BLaER1 treated with 17β-estradiol and CSF1 and Interleukin-3, amounts not matched to agents 10 nM and 100 nM (cell line): ENCODE measurements around the gene ALG9.

Experiments used
- H3K27ac ChIP-seq, 11 experiments: shearing (Covaris generic); formaldehyde crosslinking; 2 replicates each; pipeline ENCODE4 v1.8.1; 2022
- H3K27me3 ChIP-seq, 11 experiments: shearing (Covaris generic); formaldehyde crosslinking; 2 replicates each; pipeline ENCODE4 v1.8.1; 2022
- H3K36me3 ChIP-seq, 11 experiments: shearing (Covaris generic); formaldehyde crosslinking; 2 replicates each; pipeline ENCODE4 v1.8.1; 2022
- H3K4me1 ChIP-seq, 10 experiments: shearing (Covaris generic); formaldehyde crosslinking; 2 replicates each; pipeline ENCODE4 v1.8.1; 2022
- H3K4me2 ChIP-seq, 11 experiments: shearing (Covaris generic); formaldehyde crosslinking; 2 replicates each; pipeline ENCODE4 v1.8.1; 2022
- H3K4me3 ChIP-seq, 10 experiments: shearing (Covaris generic); formaldehyde crosslinking; 2 replicates each; pipeline ENCODE4 v1.8.1; 2022
- H3K9ac ChIP-seq, 11 experiments: shearing (Covaris generic); formaldehyde crosslinking; 2 replicates each; pipeline ENCODE4 v1.8.1; 2022
- H3K9me3 ChIP-seq, 11 experiments: shearing (Covaris generic); formaldehyde crosslinking; replicated peaks in 1 of 11; 2 replicates each; pipeline ENCODE4 v1.8.1; 2022
- H4K20me1 ChIP-seq, 11 experiments: shearing (Covaris generic); formaldehyde crosslinking; 2 replicates each; pipeline ENCODE4 v1.8.1; 2022
- Cebpa-rat ChIP-seq, 11 experiments: shearing (Covaris generic); IDR thresholded peaks; 2 replicates each; pipeline ENCODE4 v1.8.1; 2022

The ALG9 gene

DNA sequence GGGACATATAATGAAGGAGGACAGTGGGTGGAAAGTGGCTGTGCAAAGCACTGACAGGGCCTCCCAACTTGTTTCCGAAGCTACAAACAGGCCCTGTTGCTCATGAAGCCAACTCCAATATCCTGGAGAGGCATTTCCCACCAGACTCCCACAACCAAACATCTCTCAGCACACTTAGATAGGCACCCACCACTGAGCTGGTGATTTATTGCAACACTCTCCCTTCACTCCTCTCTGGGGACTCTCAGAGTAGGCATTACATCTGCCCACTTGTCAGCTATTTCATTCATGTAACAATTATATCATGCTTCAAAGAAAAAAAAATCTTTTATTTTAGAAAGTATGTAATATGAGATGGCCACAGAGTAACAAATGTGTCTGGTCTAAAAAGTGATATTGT is 73.1 kb downstream of the ALG9 start:
- Histone ChIP-seq H3K27ac (no peak overlapping the region), H3K9ac (no peak overlapping the region), H4K20me1 (no peaks in the 10 kb centered on the region), H3K4me1 (peaks cover 8 to 30% (median 16%) of the 10 kb centered on the region in 10 experiments; a peak in 14 of 20 replicates), H3K4me3 (no peak overlapping the region), H3K9me3 (peaks cover 16 to 33% (median 21%) of the 10 kb centered on the region in 11 experiments), H3K27me3 (no peaks in the 10 kb centered on the region), H3K36me3 (peaks cover 48 to 87% (median 68%) of the 10 kb centered on the region in 11 experiments), H3K4me2 (peak overlapping the region in 3 of 11 experiments; percentile 13 to 33 (median 19); a peak in 6 of 22 replicates)
- TF ChIP-seq Cebpa-rat (IDR thresholded peaks at IDR 0.05) = 0 out of 22 replicates have a peak, but pooled peaks of 1 of the 11 experiments have one; percentile 14

DNA sequence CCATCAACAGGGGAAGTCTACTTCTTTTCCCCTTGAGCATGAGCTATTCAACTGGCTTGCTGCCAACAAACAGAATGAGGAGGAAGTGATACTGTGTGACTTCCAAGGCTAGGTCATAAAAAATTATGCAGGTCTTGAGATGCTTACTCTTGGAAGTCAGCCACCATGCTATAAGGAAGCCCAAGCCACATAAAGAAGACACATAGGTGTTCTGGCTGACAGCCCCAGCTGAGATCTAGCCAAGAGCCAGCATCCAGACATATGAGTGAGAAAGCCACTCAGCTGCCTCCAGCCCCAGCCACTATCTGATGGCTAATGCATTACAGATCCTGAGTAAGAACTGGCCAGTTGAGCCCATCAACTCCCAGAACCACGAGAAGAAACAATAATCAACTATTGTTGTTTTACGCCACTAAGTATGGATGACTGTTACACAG is 74.2 kb downstream of the ALG9 start:
- no peaks in the 10 kb centered on the region for H4K20me1 ChIP-seq
- TF ChIP-seq Cebpa-rat (IDR thresholded peaks at IDR 0.05) = no peak
- H3K9ac ChIP-seq = no peak overlapping the region
- peaks cover 38 to 76% (median 57%) of the 10 kb centered on the region in 11 experiments for H3K36me3 ChIP-seq
- H3K9me3 ChIP-seq = peaks cover 16 to 33% (median 21%) of the 10 kb centered on the region in 11 experiments
- H3K27me3 ChIP-seq = no peaks in the 10 kb centered on the region
- H3K4me1 ChIP-seq = peaks cover 8 to 31% (median 16%) of the 10 kb centered on the region in 10 experiments; a peak in 14 of 20 replicates
- no peak overlapping the region for H3K27ac ChIP-seq
- H3K4me3 ChIP-seq = no peak overlapping the region
- peak overlapping the region in 1 of 11 experiments; percentile 57; a peak in 2 of 22 replicates for H3K4me2 ChIP-seq

DNA sequence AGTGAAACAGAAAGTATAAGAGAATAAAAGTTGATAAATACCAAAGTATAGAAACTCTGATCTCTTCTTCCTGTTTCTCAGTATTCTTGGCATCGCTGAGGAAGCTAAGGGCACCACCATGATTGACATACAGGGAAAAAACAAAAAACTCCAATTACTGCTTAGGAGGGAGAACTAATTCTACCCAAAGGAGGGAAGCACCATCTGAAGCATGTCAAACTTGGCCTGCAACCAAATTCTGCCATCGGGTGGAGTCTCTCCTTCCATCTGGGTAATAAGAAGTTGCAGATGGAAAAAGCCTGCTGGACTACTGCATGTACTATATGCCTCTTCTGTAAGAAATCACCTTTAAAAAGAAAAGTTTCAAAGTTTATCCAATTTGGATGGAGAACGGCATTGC is 74.7 kb downstream of the ALG9 start:
- Histone ChIP-seq H3K9me3 (peaks cover 16 to 33% (median 21%) of the 10 kb centered on the region in 11 experiments), H3K4me1 (peaks cover 8 to 31% (median 16%) of the 10 kb centered on the region in 10 experiments; a peak in 14 of 20 replicates), H4K20me1 (no peaks in the 10 kb centered on the region), H3K4me3 (no peak overlapping the region), H3K27ac (peak overlapping the region in 4 of 11 experiments; percentile 1 to 53 (median 29); a peak in 5 of 22 replicates), H3K4me2 (peak overlapping the region in 5 of 11 experiments; percentile 7 to 82 (median 57); a peak in 10 of 22 replicates), H3K9ac (no peak overlapping the region), H3K27me3 (no peaks in the 10 kb centered on the region), H3K36me3 (peaks cover 35 to 75% (median 54%) of the 10 kb centered on the region in 11 experiments)
- no peak for TF ChIP-seq Cebpa-rat (IDR thresholded peaks at IDR 0.05)

DNA sequence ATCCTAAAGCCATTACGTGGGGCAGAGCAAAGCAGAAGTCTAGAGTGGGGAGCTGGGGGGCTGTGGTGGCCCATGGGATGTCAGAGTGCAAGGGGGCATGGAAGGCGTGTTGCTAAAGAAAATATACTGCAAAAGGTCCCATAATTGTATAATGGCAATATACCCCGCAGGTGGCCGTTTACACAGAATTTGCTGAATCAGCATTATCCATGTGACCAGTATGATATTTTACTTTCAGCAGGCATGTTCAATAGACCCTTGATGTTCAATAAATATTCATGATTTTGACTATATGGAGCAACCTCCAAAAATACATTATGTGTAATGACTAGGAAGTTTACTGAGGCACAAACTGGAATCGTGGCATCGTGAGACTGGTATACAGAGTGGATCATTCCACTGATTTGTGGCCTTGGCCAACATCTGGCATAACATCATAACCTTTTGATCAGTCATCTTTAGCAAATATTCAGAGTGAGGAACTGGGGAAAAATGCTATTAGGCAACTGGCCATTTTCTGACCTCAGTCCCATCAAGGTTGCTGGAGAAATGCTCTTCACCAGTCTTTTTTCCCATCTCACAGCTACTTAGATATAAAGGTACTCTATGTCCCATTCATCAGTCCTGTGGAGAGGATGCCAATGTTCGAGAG is 75.9 kb downstream of the ALG9 start:
- H3K4me3 ChIP-seq = no peak overlapping the region
- no peak for TF ChIP-seq Cebpa-rat (IDR thresholded peaks at IDR 0.05)
- no peak overlapping the region for H3K9ac ChIP-seq
- H3K36me3 ChIP-seq = peaks cover 26 to 65% (median 48%) of the 10 kb centered on the region in 11 experiments
- H3K4me1 ChIP-seq = peaks cover 8 to 31% (median 16%) of the 10 kb centered on the region in 10 experiments; a peak in 14 of 20 replicates
- peaks cover 16 to 33% (median 21%) of the 10 kb centered on the region in 11 experiments for H3K9me3 ChIP-seq
- H3K27me3 ChIP-seq = no peaks in the 10 kb centered on the region
- no peak overlapping the region for H3K27ac ChIP-seq
- peak overlapping the region in 3 of 11 experiments; percentile 57 to 82 (median 80); a peak in 4 of 22 replicates for H3K4me2 ChIP-seq
- no peaks in the 10 kb centered on the region for H4K20me1 ChIP-seq

DNA sequence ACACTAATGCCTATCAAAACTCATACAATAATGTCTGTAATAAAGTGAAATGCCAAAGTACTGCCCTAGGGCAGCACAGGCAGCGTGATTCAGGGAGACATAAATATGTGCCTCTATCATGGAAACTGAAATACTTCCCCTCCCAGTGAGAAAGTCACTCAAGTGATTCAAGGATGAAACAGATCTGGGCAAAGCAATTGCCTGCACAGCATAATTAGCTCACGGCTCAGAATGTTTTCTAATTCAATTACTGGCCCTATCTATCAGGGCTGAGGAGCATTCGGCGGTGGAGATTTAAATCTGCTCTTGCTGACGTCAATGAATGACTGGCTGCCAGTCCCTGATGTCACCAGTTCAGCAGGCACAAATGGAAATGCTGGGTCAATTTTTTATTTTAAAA is 77.5 kb downstream of the ALG9 start:
- H3K9me3 ChIP-seq = peaks cover 16 to 22% (median 19%) of the 10 kb centered on the region in 11 experiments
- H3K27me3 ChIP-seq = no peaks in the 10 kb centered on the region
- H4K20me1 ChIP-seq = no peaks in the 10 kb centered on the region
- no peak overlapping the region for H3K27ac ChIP-seq
- H3K9ac ChIP-seq = no peak overlapping the region
- H3K4me3 ChIP-seq = no peak overlapping the region
- TF ChIP-seq Cebpa-rat (IDR thresholded peaks at IDR 0.05) = no peak
- H3K4me2 ChIP-seq = peak overlapping the region in 7 of 11 experiments; percentile 0 to 16 (median 14); a peak in 4 of 22 replicates
- H3K4me1 ChIP-seq = peaks cover 8 to 31% (median 16%) of the 10 kb centered on the region in 10 experiments; a peak in 15 of 20 replicates
- H3K36me3 ChIP-seq = peaks cover 19 to 54% (median 38%) of the 10 kb centered on the region in 11 experiments

DNA sequence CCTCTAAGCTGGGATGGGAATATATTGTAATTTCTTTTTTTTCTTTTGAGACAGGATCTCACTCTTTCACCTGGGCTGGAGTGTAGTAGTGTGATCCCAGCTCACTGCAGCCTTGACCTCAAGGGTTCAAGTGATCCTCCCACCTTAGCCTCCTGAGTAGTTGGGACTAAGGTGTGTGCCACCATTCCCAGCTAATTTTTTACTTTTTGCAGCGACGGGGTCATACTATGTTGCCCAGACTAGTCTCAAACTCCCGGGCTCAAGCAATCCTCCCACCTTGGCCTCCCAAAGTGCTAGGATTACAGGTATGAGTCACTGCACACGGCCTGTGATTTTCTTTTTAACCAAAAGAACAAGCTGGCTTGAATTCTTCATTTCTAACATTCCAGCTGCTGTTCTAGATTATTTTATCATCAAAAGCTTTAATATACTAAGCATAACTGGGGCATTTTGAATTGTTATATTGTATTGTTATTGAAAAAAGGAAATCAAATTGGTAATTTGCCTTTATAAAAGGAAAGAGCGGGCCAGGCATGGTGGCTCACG is 78.4 kb downstream of the ALG9 start:
- Histone ChIP-seq H4K20me1 (no peaks in the 10 kb centered on the region), H3K9me3 (peaks cover 9 to 14% (median 13%) of the 10 kb centered on the region in 11 experiments), H3K9ac (no peak overlapping the region), H3K27ac (no peak overlapping the region), H3K36me3 (peaks cover 10 to 46% (median 30%) of the 10 kb centered on the region in 11 experiments; a peak in 21 of 22 replicates), H3K4me2 (0 out of 22 replicates have a peak overlapping the region, but pooled peaks of 1 of the 11 experiments have one; percentile 11), H3K4me1 (peaks cover 14 to 38% (median 22%) of the 10 kb centered on the region in 10 experiments), H3K4me3 (no peak overlapping the region), H3K27me3 (no peaks in the 10 kb centered on the region)
- TF ChIP-seq Cebpa-rat (IDR thresholded peaks at IDR 0.05) = no peak

DNA sequence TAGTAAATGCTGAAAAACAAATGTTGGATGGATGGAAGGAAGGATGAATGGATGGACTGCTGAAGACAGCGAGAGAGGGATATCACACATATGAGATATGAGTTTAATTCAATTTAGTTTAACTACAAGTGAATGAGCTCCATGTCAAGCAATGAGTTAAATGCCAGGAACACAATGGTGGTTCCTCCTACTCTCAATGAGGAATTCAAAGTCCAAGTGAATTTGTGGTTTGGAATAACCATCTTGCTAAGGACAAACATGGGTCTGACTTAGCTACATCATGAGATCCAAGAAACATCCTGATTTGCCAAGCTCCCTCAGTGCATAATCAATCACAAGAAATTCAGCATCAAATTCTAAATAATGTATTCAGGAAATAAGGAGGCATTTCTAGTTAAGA is 79.1 kb downstream of the ALG9 start:
- Histone ChIP-seq H3K4me3 (no peak overlapping the region), H3K27ac (no peak overlapping the region), H3K4me2 (no peak overlapping the region), H3K36me3 (peaks cover 5 to 39% (median 23%) of the 10 kb centered on the region in 11 experiments; a peak in 18 of 22 replicates), H4K20me1 (no peaks in the 10 kb centered on the region), H3K4me1 (peaks cover 15 to 40% (median 25%) of the 10 kb centered on the region in 10 experiments), H3K9ac (no peak overlapping the region), H3K9me3 (peaks cover 2 to 7% (median 6%) of the 10 kb centered on the region in 11 experiments), H3K27me3 (no peaks in the 10 kb centered on the region)
- TF ChIP-seq Cebpa-rat (IDR thresholded peaks at IDR 0.05) = no peak

DNA sequence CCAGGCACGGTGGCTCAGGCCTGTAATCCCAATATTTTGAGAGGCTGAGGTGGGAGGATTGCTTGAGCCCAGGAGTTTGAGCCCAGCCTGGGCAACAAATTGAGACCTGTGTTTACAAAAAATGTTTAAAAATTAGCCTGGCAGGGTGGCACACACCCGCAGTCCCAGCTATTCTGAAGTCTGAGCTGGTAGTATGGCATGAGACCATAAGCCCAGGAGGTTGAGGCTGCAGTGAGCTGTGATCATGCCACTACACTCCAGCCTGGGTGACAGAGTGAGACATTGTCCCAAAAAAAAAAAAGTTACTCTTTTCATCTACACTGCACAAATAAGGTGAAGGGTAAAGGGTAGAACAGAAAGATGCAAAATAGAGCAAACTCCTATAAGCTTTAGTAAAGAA is 82.9 kb downstream of the ALG9 start:
- Histone ChIP-seq H3K4me2 (peak overlapping the region; percentile 31 to 61 (median 51)), H3K27me3 (no peaks in the 10 kb centered on the region), H3K36me3 (peaks cover 8 to 37% (median 29%) of the 10 kb centered on the region in 11 experiments; a peak in 21 of 22 replicates), H3K4me3 (no peak overlapping the region), H3K27ac (peak overlapping the region in 1 of 11 experiments; percentile 20; a peak in 2 of 22 replicates), H3K9me3 (no peaks in the 10 kb centered on the region), H4K20me1 (no peaks in the 10 kb centered on the region), H3K4me1 (peaks cover 8 to 29% (median 20%) of the 10 kb centered on the region in 10 experiments), H3K9ac (no peak overlapping the region)
- TF ChIP-seq Cebpa-rat (IDR thresholded peaks at IDR 0.05) = no peak

DNA sequence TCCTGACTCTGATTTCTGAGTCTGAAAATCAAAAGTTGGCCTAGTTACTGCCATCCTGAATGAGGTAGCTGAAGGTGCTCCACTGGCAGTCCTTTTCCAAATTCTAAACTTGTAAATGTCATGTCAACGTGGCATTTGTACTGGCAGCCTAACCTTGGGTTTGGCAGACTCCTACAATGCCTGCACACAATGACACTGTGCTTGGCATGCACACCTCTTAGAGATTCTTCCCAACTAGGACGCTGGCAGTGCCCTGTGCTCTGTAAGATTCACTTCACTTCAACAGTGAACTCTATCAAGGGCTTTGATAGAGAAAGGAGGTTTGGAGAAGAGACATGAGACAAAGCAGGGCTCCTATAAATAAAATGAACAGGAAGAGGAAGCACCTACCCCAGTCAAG is 83.3 kb downstream of the ALG9 start:
- Histone ChIP-seq H3K9ac (no peak overlapping the region), H3K4me2 (peak overlapping the region; percentile 31 to 61 (median 51)), H4K20me1 (no peaks in the 10 kb centered on the region), H3K27ac (peak overlapping the region in 1 of 11 experiments; percentile 20; a peak in 2 of 22 replicates), H3K4me3 (no peak overlapping the region), H3K27me3 (no peaks in the 10 kb centered on the region), H3K36me3 (peaks cover 8 to 41% (median 30%) of the 10 kb centered on the region in 11 experiments; a peak in 21 of 22 replicates), H3K9me3 (no peaks in the 10 kb centered on the region), H3K4me1 (peaks cover 8 to 29% (median 20%) of the 10 kb centered on the region in 10 experiments)
- no peak for TF ChIP-seq Cebpa-rat (IDR thresholded peaks at IDR 0.05)
